ENCODE data around the gene AKAP11. TPM values are rescaled to one million over a fixed set of nuclear protein-coding genes. Genes with fewer than 3 reads are reported as not detected.

The AKAP11 gene
- total and polyA plus RNA-seq, 4 donors, result 4.8 to 42.0 (median 22.0) TPM

- no peak overlapping the region for H3K4me3 ChIP-seq (ENCODE audit: low read length in 2 of 2)
- DNase-seq (no peak), ATAC-seq (ENCODE audit: low FRiP score) (no peak)
- no peaks in the 10 kb centered on the region for H3K27me3 ChIP-seq (ENCODE audit: control insufficient read depth in 1 of 2, insufficient read depth in 2 of 2, low read length in 1 of 2)
- H3K36me3 ChIP-seq (ENCODE audit: control insufficient read depth in 1 of 2, insufficient read depth in 2 of 2, low read length in 1 of 2), result no peaks in the 10 kb centered on the region
- H3K27ac ChIP-seq (ENCODE audit: low read depth in 1 of 2, low read length in 2 of 2), result no peak overlapping the region
- intact Hi-C loops (cut with DNase I), result no loop called here
- H3K9me3 ChIP-seq (ENCODE audit: control insufficient read depth, low read length), result no peaks in the 10 kb centered on the region
- no peaks in the 10 kb centered on the region for H3K4me1 ChIP-seq (ENCODE audit: control insufficient read depth in 1 of 2, insufficient read depth in 2 of 2, low read length in 2 of 2)
These were observed 32.3 kb upstream of the AKAP11 start for GRCh38 chr13:42239644-42240043.

- no peak overlapping the region for H3K27ac ChIP-seq (ENCODE audit: low read depth in 1 of 2, low read length in 2 of 2)
- no peak for ATAC-seq (ENCODE audit: low FRiP score)
- no peak for DNase-seq
- 92 to 96% methylated on average over 8 of the region's 8 CpGs for WGBS, 2 donors
- no peak overlapping the region for H3K4me3 ChIP-seq (ENCODE audit: low read length in 2 of 2)
- H3K4me1 ChIP-seq (ENCODE audit: control insufficient read depth in 1 of 2, insufficient read depth in 2 of 2, low read length in 2 of 2), result no peaks in the 10 kb centered on the region
- intact Hi-C loops (cut with DNase I), result no loop called here
- no peaks in the 10 kb centered on the region for H3K9me3 ChIP-seq (ENCODE audit: control insufficient read depth, low read length)
- no peaks in the 10 kb centered on the region for H3K27me3 ChIP-seq (ENCODE audit: control insufficient read depth in 1 of 2, insufficient read depth in 2 of 2, low read length in 1 of 2)
- no peaks in the 10 kb centered on the region for H3K36me3 ChIP-seq (ENCODE audit: control insufficient read depth in 1 of 2, insufficient read depth in 2 of 2, low read length in 1 of 2)
These were observed 25.4 kb upstream of the AKAP11 start for GRCh38 chr13:42246541-42246940.

DNA sequence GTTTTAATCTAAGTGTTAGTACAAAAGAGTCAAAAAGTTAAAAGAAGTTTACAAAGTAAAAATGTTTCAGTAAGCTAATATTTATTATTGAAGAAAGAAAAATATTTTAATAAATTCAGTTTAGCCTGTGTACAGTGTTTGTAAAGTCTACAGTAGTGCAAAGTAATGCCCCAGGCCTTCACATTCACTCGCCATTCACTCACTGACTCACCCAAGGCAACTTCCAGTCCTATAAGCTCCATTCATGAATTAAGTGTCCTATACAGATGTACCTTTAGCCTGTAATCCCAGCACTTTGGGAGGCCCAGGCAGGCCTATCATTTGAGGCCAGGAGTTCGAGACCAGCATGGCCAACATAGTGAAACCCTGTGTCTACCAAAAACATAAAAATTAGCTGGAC is 24.1 kb upstream of the AKAP11 start:
- WGBS, 2 donors, result 94 to 96% methylated on average over 2 of the region's 2 CpGs
- Histone ChIP-seq H3K27me3 (ENCODE audit: control insufficient read depth in 1 of 2, insufficient read depth in 2 of 2, low read length in 1 of 2) (no peaks in the 10 kb centered on the region), H3K4me3 (ENCODE audit: low read length in 2 of 2) (no peak overlapping the region), H3K36me3 (ENCODE audit: control insufficient read depth in 1 of 2, insufficient read depth in 2 of 2, low read length in 1 of 2) (no peaks in the 10 kb centered on the region), H3K4me1 (ENCODE audit: control insufficient read depth in 1 of 2, insufficient read depth in 2 of 2, low read length in 2 of 2) (no peaks in the 10 kb centered on the region), H3K27ac (ENCODE audit: low read depth in 1 of 2, low read length in 2 of 2) (no peak overlapping the region), H3K9me3 (ENCODE audit: control insufficient read depth, low read length) (no peaks in the 10 kb centered on the region)
- intact Hi-C loops (cut with DNase I), result no loop called here
- no peak for DNase-seq
- ATAC-seq (ENCODE audit: low FRiP score), result no peak

DNA sequence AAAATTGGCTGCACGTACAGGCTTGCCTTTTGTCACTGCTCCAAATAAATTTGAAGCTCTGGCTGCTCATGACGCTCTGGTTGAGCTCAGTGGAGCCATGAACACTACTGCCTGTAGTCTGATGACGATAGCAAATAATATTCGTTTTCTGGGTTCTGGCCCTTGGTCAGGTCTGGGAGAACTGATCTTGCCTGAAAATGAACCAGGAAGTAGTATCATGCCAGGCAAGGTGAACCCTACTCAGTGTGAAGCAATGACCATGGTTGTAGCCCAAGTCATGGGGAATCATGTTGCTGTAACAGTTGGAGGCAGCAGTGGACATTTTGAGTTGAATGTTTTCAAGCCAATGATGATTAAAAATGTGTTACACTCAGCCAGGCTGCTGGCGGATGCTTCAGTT is 16.1 kb upstream of the AKAP11 start:
- ATAC-seq (ENCODE audit: low FRiP score), result no peak
- intact Hi-C loops (cut with DNase I), result no loop called here
- DNase-seq, result no peak
- no peak overlapping the region for H3K27ac ChIP-seq (ENCODE audit: low read depth in 1 of 2, low read length in 2 of 2)
- peak overlapping the region in 1 of 2 donors; percentile 26 for H3K4me3 ChIP-seq (ENCODE audit: low read length in 2 of 2)
- peaks cover 0 to 2% of the 10 kb centered on the region in 2 donors for H3K4me1 ChIP-seq (ENCODE audit: control insufficient read depth in 1 of 2, insufficient read depth in 2 of 2, low read length in 2 of 2)
- H3K36me3 ChIP-seq (ENCODE audit: control insufficient read depth in 1 of 2, insufficient read depth in 2 of 2, low read length in 1 of 2), result no peaks in the 10 kb centered on the region
- WGBS, 2 donors, result 7 to 14% methylated on average over 5 of the region's 5 CpGs
- H3K9me3 ChIP-seq (ENCODE audit: control insufficient read depth, low read length), result no peaks in the 10 kb centered on the region
- H3K27me3 ChIP-seq (ENCODE audit: control insufficient read depth in 1 of 2, insufficient read depth in 2 of 2, low read length in 1 of 2), result no peaks in the 10 kb centered on the region

- WGBS, 2 donors, result 77 to 80% methylated on average over 5 of the region's 5 CpGs
- DNase-seq (no peak), ATAC-seq (ENCODE audit: low FRiP score) (no peak)
- peaks cover 0 to 2% of the 10 kb centered on the region in 2 donors for H3K4me1 ChIP-seq (ENCODE audit: control insufficient read depth in 1 of 2, insufficient read depth in 2 of 2, low read length in 2 of 2)
- no peaks in the 10 kb centered on the region for H3K27me3 ChIP-seq (ENCODE audit: control insufficient read depth in 1 of 2, insufficient read depth in 2 of 2, low read length in 1 of 2)
- no peak overlapping the region for H3K27ac ChIP-seq (ENCODE audit: low read depth in 1 of 2, low read length in 2 of 2)
- no peak overlapping the region for H3K4me3 ChIP-seq (ENCODE audit: low read length in 2 of 2)
- H3K9me3 ChIP-seq (ENCODE audit: control insufficient read depth, low read length), result no peaks in the 10 kb centered on the region
- intact Hi-C loops (cut with DNase I), result no loop called here
- H3K36me3 ChIP-seq (ENCODE audit: control insufficient read depth in 1 of 2, insufficient read depth in 2 of 2, low read length in 1 of 2), result no peaks in the 10 kb centered on the region
These were observed 13.2 kb upstream of the AKAP11 start for GRCh38 chr13:42258747-42259146.

- Histone ChIP-seq H3K9me3 (ENCODE audit: control insufficient read depth, low read length) (no peaks in the 10 kb centered on the region), H3K36me3 (ENCODE audit: control insufficient read depth in 1 of 2, insufficient read depth in 2 of 2, low read length in 1 of 2) (no peaks in the 10 kb centered on the region), H3K27ac (ENCODE audit: low read depth in 1 of 2, low read length in 2 of 2) (no peak overlapping the region), H3K4me3 (ENCODE audit: low read length in 2 of 2) (no peak overlapping the region), H3K4me1 (ENCODE audit: control insufficient read depth in 1 of 2, insufficient read depth in 2 of 2, low read length in 2 of 2) (peaks cover 0 to 2% of the 10 kb centered on the region in 2 donors), H3K27me3 (ENCODE audit: control insufficient read depth in 1 of 2, insufficient read depth in 2 of 2, low read length in 1 of 2) (no peaks in the 10 kb centered on the region)
- ATAC-seq (ENCODE audit: low FRiP score), result no peak
- DNase-seq, result no peak
- intact Hi-C loops (cut with DNase I), result no loop called here
- WGBS, 2 donors, result 83 to 94% methylated on average over 4 of the region's 4 CpGs
These were observed 12.4 kb upstream of the AKAP11 start for GRCh38 chr13:42259515-42259914.

DNA sequence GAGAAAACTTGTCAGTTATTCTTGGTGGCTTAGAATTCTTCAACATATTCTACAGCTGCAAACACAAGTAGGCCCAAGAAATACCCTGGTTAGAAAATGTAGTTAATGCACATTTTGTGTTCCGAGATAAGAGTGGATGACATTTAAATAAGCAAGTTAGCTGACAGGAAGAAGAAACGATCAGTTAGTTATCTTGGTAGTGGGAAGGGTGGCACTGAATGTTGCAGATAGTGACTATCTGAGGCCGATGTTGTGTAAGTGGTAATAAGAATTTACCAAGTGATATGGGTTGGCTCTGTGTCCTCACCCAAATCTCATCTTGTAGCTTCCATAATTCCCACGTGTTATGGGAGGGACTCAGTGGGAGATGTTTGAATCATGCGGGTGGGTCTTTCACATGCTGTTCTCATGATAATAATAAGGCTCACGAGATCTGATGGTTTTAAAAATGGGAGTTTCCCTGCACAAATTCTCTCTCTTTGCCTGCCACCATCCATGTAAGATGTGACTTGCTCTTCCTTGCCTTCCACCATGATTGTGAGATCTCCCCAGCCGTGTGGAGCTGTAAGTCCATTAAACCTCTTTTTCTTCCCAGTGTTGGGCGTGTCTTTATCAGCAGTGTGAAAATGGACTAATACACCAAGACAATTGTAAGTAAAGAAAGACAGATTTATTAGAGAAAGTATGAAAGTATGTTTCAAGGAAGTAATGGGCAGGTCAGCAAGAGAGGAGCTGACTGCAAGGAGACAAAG is 10.9 kb upstream of the AKAP11 start:
- intact Hi-C loops (cut with DNase I), result no loop called here
- no peak overlapping the region for H3K4me3 ChIP-seq (ENCODE audit: low read length in 2 of 2)

GRCh38 chr13:42266473-42266872 is 5.5 kb upstream of the AKAP11 start:
- 43 to 46% methylated on average over 3 of the region's 3 CpGs for WGBS, 2 donors
- no peaks in the 10 kb centered on the region for H3K27me3 ChIP-seq (ENCODE audit: control insufficient read depth in 1 of 2, insufficient read depth in 2 of 2, low read length in 1 of 2)
- ATAC-seq (ENCODE audit: low FRiP score) (no peak), DNase-seq (no peak)
- no peak overlapping the region for H3K27ac ChIP-seq (ENCODE audit: low read depth in 1 of 2, low read length in 2 of 2)
- H3K9me3 ChIP-seq (ENCODE audit: control insufficient read depth, low read length), result no peaks in the 10 kb centered on the region
- no peak overlapping the region for H3K4me3 ChIP-seq (ENCODE audit: low read length in 2 of 2)
- intact Hi-C loops (cut with DNase I), result no loop called here
- no peaks in the 10 kb centered on the region for H3K36me3 ChIP-seq (ENCODE audit: control insufficient read depth in 1 of 2, insufficient read depth in 2 of 2, low read length in 1 of 2)
- H3K4me1 ChIP-seq (ENCODE audit: control insufficient read depth in 1 of 2, insufficient read depth in 2 of 2, low read length in 2 of 2), result no peaks in the 10 kb centered on the region

More for the DNA sequence above, 10.9 kb upstream of the AKAP11 start:
- DNase-seq (no peak), ATAC-seq (ENCODE audit: low FRiP score) (no peak)
- Histone ChIP-seq H3K27me3 (ENCODE audit: control insufficient read depth in 1 of 2, insufficient read depth in 2 of 2, low read length in 1 of 2) (no peaks in the 10 kb centered on the region), H3K27ac (ENCODE audit: low read depth in 1 of 2, low read length in 2 of 2) (no peak overlapping the region), H3K9me3 (ENCODE audit: control insufficient read depth, low read length) (no peaks in the 10 kb centered on the region), H3K4me1 (ENCODE audit: control insufficient read depth in 1 of 2, insufficient read depth in 2 of 2, low read length in 2 of 2) (peaks cover 0 to under 1% of the 10 kb centered on the region in 2 donors), H3K36me3 (ENCODE audit: control insufficient read depth in 1 of 2, insufficient read depth in 2 of 2, low read length in 1 of 2) (no peaks in the 10 kb centered on the region)
- WGBS, 2 donors, result 94% methylated on average over 8 of the region's 8 CpGs

DNA sequence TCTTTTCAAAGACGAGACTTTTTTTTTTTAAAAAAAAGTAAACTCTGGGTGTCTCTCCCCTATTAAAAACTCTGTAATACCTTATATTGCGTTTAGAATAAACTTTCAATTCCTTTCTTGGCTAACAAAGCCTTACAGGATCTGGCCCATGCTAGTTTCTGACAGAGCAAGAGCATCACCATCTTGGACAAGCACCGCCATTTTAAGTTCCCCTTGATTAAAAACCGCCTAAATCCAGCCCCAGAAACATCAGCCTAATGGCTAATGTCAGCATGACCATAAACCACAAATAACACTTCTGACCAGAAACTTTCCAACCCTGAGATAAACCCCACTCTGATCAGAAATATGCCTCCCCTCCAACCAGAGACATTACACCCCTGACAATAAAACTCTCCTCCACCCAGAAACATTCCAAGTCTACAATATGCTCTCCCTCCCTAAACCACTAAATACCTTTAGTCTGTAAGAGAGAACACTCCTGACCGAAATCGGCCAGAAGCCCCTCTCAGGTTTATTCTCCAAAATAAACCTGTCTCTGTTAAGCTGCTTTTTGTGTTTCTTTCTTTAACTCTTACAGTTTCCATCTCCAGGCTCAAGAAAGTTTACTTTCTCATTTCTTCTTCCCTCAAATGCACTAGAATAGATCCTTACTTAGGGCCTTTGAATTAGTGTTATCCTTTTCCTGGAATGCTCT is 1.6 kb upstream of the AKAP11 start:
- WGBS, 2 donors, result 91 to 93% methylated on average over 6 of the region's 6 CpGs
- Histone ChIP-seq H3K36me3 (ENCODE audit: control insufficient read depth in 1 of 2, insufficient read depth in 2 of 2, low read length in 1 of 2) (no peaks in the 10 kb centered on the region), H3K27ac (ENCODE audit: low read depth in 1 of 2, low read length in 2 of 2) (no peak overlapping the region), H3K9me3 (ENCODE audit: control insufficient read depth, low read length) (no peaks in the 10 kb centered on the region), H3K4me3 (ENCODE audit: low read length in 2 of 2) (no peak overlapping the region), H3K4me1 (ENCODE audit: control insufficient read depth in 1 of 2, insufficient read depth in 2 of 2, low read length in 2 of 2) (peaks cover 3 to 4% of the 10 kb centered on the region in 2 donors), H3K27me3 (ENCODE audit: control insufficient read depth in 1 of 2, insufficient read depth in 2 of 2, low read length in 1 of 2) (no peaks in the 10 kb centered on the region)
- DNase-seq, result no peak
- ATAC-seq (ENCODE audit: low FRiP score), result no peak
- intact Hi-C loops (cut with DNase I), result no loop called here

All from aorta (tissue), 5 donors.